Measurements from ENCODE around the gene ANXA11. TPM values are rescaled to one million over a fixed set of nuclear protein-coding genes. Genes with fewer than 3 reads are reported as not detected.

Gene ANXA11
- total RNA-seq, 2 donors from 2014 or later: 104 to 134 TPM

DNA sequence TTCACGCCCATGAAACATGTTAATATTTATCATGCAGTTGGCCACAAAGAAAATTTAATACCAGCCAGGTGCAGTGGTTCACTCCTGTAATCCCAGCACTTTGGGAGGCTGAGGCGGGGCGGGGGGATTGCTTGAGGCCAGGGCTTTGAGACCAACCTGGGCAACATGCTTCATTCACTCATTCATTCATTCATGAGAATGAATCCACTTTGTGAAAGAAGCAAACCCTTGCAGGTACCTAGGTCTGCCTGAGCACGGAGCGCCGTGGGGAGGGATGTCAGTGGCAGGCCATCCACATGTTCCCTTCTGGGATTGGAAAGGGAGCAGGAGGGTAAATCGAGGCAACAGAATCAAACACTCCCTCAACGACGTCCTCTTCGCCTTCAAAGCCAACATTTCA is 4.7 kb downstream of the ANXA11 start:
- TF ChIP-seq, protein P1, sequence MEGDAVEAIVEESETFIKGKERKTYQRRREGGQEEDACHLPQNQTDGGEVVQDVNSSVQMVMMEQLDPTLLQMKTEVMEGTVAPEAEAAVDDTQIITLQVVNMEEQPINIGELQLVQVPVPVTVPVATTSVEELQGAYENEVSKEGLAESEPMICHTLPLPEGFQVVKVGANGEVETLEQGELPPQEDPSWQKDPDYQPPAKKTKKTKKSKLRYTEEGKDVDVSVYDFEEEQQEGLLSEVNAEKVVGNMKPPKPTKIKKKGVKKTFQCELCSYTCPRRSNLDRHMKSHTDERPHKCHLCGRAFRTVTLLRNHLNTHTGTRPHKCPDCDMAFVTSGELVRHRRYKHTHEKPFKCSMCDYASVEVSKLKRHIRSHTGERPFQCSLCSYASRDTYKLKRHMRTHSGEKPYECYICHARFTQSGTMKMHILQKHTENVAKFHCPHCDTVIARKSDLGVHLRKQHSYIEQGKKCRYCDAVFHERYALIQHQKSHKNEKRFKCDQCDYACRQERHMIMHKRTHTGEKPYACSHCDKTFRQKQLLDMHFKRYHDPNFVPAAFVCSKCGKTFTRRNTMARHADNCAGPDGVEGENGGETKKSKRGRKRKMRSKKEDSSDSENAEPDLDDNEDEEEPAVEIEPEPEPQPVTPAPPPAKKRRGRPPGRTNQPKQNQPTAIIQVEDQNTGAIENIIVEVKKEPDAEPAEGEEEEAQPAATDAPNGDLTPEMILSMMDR (conservative IDR thresholded peaks at IDR 0.05): no peak
- DNase-seq: no peak
- Mint-ChIP-seq H3K27me3 (ENCODE audit: insufficient read depth) (no peaks in the 10 kb centered on the region), H3K4me3 (no peak overlapping the region), H3K27ac (no peak overlapping the region), H3K4me1 (peaks cover 43% of the 10 kb centered on the region), H3K36me3 (ENCODE audit: low read depth) (no peaks in the 10 kb centered on the region), H3K9me3 (no peaks in the 10 kb centered on the region)
- H3K9ac ChIP-seq (ENCODE audit: extremely low read depth, low read length, poor library complexity, severe bottlenecking): no peak overlapping the region
- no peaks in the 10 kb centered on the region for H3K9me3 ChIP-seq (ENCODE audit: control insufficient read depth, low read length)
- peaks cover 12% of the 10 kb centered on the region for H3K4me1 ChIP-seq (ENCODE audit: control insufficient read depth, insufficient read depth, low read length)
- H3K27ac ChIP-seq (ENCODE audit: low read depth, low read length): no peak overlapping the region
- 95 to 98% methylated on average over 9 to 10 of the region's 10 CpGs for WGBS, 2 experiments (ENCODE audit: insufficient coverage in 1 of 2, insufficient read length in 1 of 2)
- H3K4me3 ChIP-seq (ENCODE audit: low read length): no peak overlapping the region
- H3K36me3 ChIP-seq (ENCODE audit: control insufficient read depth, insufficient read depth, low read length): peaks cover 7% of the 10 kb centered on the region
- no peaks in the 10 kb centered on the region for H3K27me3 ChIP-seq (ENCODE audit: control insufficient read depth, insufficient read depth, low read length, poor library complexity, severe bottlenecking)

DNA sequence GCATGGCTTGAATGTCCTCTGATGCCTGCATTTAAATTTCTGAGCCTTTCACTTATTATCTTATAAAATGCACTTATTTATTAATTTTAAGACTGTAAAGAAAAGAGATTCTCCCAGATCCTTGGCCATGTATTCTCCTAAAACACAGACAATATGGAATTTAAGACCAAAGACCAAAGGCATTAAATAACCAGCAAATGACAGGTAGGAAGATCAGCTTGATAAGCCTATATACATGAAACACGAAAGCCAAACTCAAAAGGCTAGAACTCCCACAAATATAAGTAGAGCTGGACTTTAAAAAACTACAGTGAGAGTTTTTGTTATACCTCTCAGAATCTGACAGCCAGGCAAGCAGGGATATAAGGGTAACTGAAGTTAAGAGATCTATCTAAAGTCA is 5.1 kb downstream of the ANXA11 start:
- H3K9me3 Mint-ChIP-seq: no peaks in the 10 kb centered on the region
- no peaks in the 10 kb centered on the region for H3K36me3 Mint-ChIP-seq (ENCODE audit: low read depth)
- WGBS, 2 experiments (ENCODE audit: insufficient coverage in 1 of 2, insufficient read length in 1 of 2): 92% methylated on average over 1 of the region's 1 CpG; no CpG with 5 or more reads in 1 of the 2 experiments
- TF ChIP-seq, protein P1 (conservative IDR thresholded peaks at IDR 0.05): no peak
- Histone ChIP-seq H3K27me3 (ENCODE audit: control insufficient read depth, insufficient read depth, low read length, poor library complexity, severe bottlenecking) (no peaks in the 10 kb centered on the region), H3K9me3 (ENCODE audit: control insufficient read depth, low read length) (no peaks in the 10 kb centered on the region), H3K4me3 (ENCODE audit: low read length) (no peak overlapping the region), H3K9ac (ENCODE audit: extremely low read depth, low read length, poor library complexity, severe bottlenecking) (no peak overlapping the region), H3K4me1 (ENCODE audit: control insufficient read depth, insufficient read depth, low read length) (peaks cover 12% of the 10 kb centered on the region), H3K27ac (ENCODE audit: low read depth, low read length) (no peak overlapping the region), H3K36me3 (ENCODE audit: control insufficient read depth, insufficient read depth, low read length) (peaks cover 7% of the 10 kb centered on the region)
- peaks cover 45% of the 10 kb centered on the region for H3K4me1 Mint-ChIP-seq
- H3K27me3 Mint-ChIP-seq (ENCODE audit: insufficient read depth): no peaks in the 10 kb centered on the region
- DNase-seq: no peak
- H3K27ac Mint-ChIP-seq: no peak overlapping the region
- H3K4me3 Mint-ChIP-seq: no peak overlapping the region

DNA sequence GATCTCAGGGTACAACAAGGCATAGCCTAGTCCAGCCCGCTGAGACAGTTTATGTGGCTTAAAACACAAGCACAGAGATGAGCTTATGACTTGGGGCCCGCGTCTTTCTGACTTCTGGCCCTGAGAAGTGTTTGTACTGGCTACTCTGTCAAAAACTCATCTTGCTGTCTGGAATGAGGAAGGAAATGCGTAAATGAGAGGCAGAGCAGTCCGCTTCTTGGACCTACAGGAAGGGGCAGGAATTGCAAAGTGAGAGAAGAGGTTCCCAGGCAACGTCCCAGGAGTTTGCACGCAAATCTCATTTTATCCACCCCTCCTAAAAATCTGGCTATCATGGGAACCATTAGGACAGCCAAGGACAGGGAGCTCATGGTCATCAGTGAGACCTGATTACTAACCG is 5.5 kb downstream of the ANXA11 start:
- Mint-ChIP-seq H3K36me3 (ENCODE audit: low read depth) (no peaks in the 10 kb centered on the region), H3K27ac (no peak overlapping the region), H3K4me1 (peaks cover 49% of the 10 kb centered on the region), H3K4me3 (no peak overlapping the region), H3K9me3 (no peaks in the 10 kb centered on the region), H3K27me3 (ENCODE audit: insufficient read depth) (no peaks in the 10 kb centered on the region)
- H3K36me3 ChIP-seq (ENCODE audit: control insufficient read depth, insufficient read depth, low read length): peaks cover 7% of the 10 kb centered on the region
- no peak overlapping the region for H3K9ac ChIP-seq (ENCODE audit: extremely low read depth, low read length, poor library complexity, severe bottlenecking)
- no peak overlapping the region for H3K27ac ChIP-seq (ENCODE audit: low read depth, low read length)
- H3K9me3 ChIP-seq (ENCODE audit: control insufficient read depth, low read length): no peaks in the 10 kb centered on the region
- 87 to 88% methylated on average over 7 to 8 of the region's 8 CpGs for WGBS, 2 experiments (ENCODE audit: insufficient coverage in 1 of 2, insufficient read length in 1 of 2)
- H3K27me3 ChIP-seq (ENCODE audit: control insufficient read depth, insufficient read depth, low read length, poor library complexity, severe bottlenecking): no peaks in the 10 kb centered on the region
- no peak overlapping the region for H3K4me3 ChIP-seq (ENCODE audit: low read length)
- peaks cover 12% of the 10 kb centered on the region for H3K4me1 ChIP-seq (ENCODE audit: control insufficient read depth, insufficient read depth, low read length)
- peak; percentile 54 for DNase-seq
- TF ChIP-seq, protein P1 (conservative IDR thresholded peaks at IDR 0.05): peak; percentile 46

Data from endodermal cell (in vitro differentiated cells).